DMS153 treated with DMSO at 0.1 percent for 48 hours (cell line): ENCODE measurements around the gene GABRB1.

Experiments
- DNase-seq: peaks from one replicate; lab custom pipeline; 2025; ENCODE audit not compliant: unreplicated experiment; lab: John Stamatoyannopoulos, UW

Gene GABRB1

GRCh38 chr4:47381172-47381571, 349.8 kb downstream of the GABRB1 start:
- no peak for DNase-seq

GRCh38 chr4:47382846-47383360, 351.5 kb downstream of the GABRB1 start:
- DNase-seq: no peak

- DNase-seq: no peak
Observed at GRCh38 chr4:47383829-47384427, 352.6 kb downstream of the GABRB1 start.

GRCh38 chr4:47386146-47386545, 354.8 kb downstream of the GABRB1 start:
- DNase-seq: no peak

GRCh38 chr4:47386561-47387235, 355.3 kb downstream of the GABRB1 start:
- DNase-seq: no peak

- DNase-seq: no peak
Observed at GRCh38 chr4:47390428-47391125, 359.2 kb downstream of the GABRB1 start.

- DNase-seq: no peak
Observed at GRCh38 chr4:47391256-47391655, 359.9 kb downstream of the GABRB1 start.

GRCh38 chr4:47406408-47406807, 375.0 kb downstream of the GABRB1 start:
- DNase-seq: no peak

GRCh38 chr4:47410271-47410670, 378.9 kb downstream of the GABRB1 start:
- no peak for DNase-seq

- DNase-seq: no peak
Observed at GRCh38 chr4:47413521-47413920, 382.2 kb downstream of the GABRB1 start.

GRCh38 chr4:47415719-47416118, 384.4 kb downstream of the GABRB1 start:
- no peak for DNase-seq

- no peak for DNase-seq
Observed at GRCh38 chr4:47418147-47418546, 386.8 kb downstream of the GABRB1 start.

GRCh38 chr4:47419296-47419695, 387.9 kb downstream of the GABRB1 start:
- DNase-seq: no peak

GRCh38 chr4:47425628-47426027, 394.3 kb downstream of the GABRB1 start:
- DNase-seq: no peak

- DNase-seq: no peak
Observed at GRCh38 chr4:47427935-47428334, 396.6 kb downstream of the GABRB1 start.

GRCh38 chr4:47432749-47433148, 401.4 kb downstream of the GABRB1 start:
- no peak for DNase-seq

- no peak for DNase-seq
Observed at GRCh38 chr4:47434931-47435330, 403.6 kb downstream of the GABRB1 start.

- no peak for DNase-seq
Observed at GRCh38 chr4:47442980-47443379, 411.6 kb downstream of the GABRB1 start.

- no peak for DNase-seq
Observed at GRCh38 chr4:47444031-47444430, 412.7 kb downstream of the GABRB1 start.

- DNase-seq: no peak
Observed at GRCh38 chr4:47451657-47452056, 420.3 kb downstream of the GABRB1 start.

GRCh38 chr4:47462799-47463234, 431.4 kb downstream of the GABRB1 start:
- no peak for DNase-seq
